GM12801 (cell line): ENCODE data around the gene PROX1.

Experiments used
- CTCF ChIP-seq: IDR thresholded peaks from one replicate; pipeline ENCODE4 v1.5.1; 2011; ENCODE audit warnings: control low read depth; ENCODE audit not compliant: insufficient read length; ENCODE audit errors: extremely low read depth

PROX1 gene

DNA sequence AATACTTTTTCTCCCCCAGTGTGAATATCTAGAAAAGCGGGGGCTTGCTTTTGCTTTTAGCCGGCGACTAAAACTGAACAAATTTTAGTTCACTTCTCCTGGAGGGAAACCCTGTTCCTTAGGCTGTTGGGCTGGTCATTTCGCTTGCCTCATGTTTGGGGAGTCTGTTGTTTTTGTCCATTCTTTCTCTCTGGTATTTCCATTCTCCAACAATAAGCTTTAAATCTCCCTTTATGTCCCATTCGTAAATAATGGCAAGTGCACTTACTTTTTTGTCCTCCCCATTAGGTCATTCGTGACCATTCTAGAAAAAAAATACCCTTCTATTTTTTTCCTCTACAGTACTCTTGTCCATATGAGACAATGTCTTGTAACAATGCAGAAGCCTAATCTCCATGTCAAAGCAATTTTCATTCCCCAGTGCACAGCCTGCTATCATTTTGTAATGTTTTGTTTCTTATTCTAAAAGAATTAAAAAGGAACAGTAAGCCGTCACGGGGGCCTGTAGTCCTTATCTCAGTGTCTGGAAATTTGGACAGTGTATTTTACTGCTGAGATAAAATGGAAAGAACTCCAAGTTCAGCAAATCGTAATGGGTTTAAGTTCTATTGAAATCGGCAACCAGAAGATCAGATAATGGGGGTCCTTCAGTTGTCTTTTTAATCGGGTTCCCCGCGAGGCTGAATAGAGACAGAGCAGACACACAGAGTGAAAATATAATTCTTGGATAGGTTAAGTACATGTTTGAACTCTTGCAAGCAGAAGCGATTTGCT is 21.8 kb downstream of the PROX1 start:
- TF ChIP-seq CTCF = no peak

DNA sequence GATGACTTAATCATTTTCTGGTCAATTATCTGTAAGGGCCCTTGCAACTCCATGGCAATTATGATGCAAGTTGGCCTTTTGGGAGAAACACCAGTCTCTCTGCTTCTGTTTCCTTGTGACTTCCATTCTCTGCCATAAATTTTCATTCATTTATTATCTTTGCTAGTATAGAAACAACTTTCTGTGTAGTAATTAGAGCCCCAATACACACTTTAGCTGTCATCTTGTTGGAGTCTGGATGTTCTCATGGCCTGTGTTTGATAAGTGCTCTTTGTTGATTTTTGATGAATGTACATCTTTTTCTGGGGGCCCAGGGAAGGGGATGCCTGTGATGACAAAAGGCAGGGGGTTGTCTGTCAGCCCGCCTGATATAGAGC is 22.4 kb downstream of the PROX1 start:
- no peak for TF ChIP-seq CTCF

DNA sequence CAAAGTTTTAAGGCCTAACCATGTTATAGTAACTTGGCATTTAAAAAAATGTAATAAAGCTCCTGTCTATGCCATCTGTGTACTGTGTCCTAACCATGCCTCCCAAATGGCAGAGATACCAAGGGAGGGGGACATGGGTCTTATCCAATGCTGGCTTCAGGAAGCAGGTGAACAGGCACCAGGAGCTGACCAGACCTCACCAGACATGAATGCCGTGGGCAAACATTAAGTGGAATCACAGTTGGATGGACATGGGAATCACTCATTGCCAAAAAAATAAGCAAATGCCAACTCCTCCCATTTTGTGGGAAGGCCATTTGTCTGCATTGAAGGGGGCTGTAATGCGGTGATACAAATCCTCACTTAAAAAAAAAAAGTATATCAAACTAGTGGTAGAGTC is 22.9 kb downstream of the PROX1 start:
- no peak for TF ChIP-seq CTCF

- no peak for TF ChIP-seq CTCF
Observed at GRCh38 chr1:214012418-214012817, 24.6 kb downstream of the PROX1 start.

DNA sequence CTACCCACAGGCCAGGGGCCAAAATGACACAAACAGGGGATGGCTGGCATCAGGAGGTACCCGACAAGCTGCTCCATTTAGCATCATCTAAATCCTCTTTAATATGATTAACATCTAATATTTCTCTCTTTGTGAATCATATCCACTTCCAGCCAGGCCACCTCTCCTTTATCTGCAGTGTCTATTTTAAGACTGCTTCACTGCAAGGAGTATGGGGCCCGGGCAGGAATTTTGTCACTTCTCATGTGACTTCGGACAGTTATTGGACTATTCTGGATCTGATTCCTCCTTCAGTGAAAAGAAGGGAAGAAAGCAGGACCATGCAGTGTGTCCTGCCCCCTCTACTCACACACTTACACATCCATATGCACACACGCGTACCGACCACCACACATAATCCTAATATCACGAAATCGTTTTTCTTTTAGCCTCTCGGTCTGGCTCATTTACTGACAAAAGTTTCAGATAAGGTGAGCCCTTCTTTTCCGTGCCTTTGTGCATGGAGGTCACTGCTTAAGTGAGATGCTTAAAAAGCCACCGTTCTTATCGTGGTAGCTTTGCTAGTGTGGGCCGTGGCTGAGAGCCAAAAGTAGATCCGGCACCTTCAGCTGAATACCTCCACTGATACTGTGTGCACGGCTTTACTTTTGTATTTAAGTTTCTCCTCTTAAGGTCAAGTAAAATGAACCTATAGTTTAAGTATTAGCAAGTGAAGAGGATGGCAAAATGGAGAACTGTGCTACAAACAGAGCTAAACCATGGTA is 26.0 kb downstream of the PROX1 start:
- TF ChIP-seq CTCF = no peak

GRCh38 chr1:214014730-214015129 is 27.0 kb downstream of the PROX1 start:
- no peak for TF ChIP-seq CTCF

- no peak for TF ChIP-seq CTCF
Observed at GRCh38 chr1:214017191-214017982, 29.6 kb downstream of the PROX1 start.
